Sigmoid colon (tissue), 4 donors: ENCODE data around the gene MRPL24.

Source experiments
- EP300 ChIP-seq, 4 donors: sonication (generic); formaldehyde crosslinking; IDR thresholded peaks; one replicate each; pipeline ENCODE4 v1.6.1; 2017; ENCODE audit warnings: antibody characterized with exemption in 4 of 4
- POLR2A ChIP-seq, 2 donors: fragments of 450-650 bp; IDR thresholded peaks; one replicate each; pipeline ENCODE4 v1.6.1; 2016; ENCODE audit warnings: antibody characterized with exemption in 2 of 2, mild to moderate bottlenecking in 2 of 2, moderate library complexity in 2 of 2
- POLR2AphosphoS5 ChIP-seq, 4 donors: sonication (generic); formaldehyde crosslinking; IDR thresholded peaks; one replicate each; pipeline ENCODE4 v1.6.1; 2017; ENCODE audit warnings: antibody characterized with exemption in 4 of 4
- TF ChIP-seq, protein P1 (sequence below), 4 experiments: fragments of 450-650 bp in 3 of 4; fragments of 200-600 bp in 1 of 4; IDR thresholded peaks; one replicate each; pipeline ENCODE4 v1.5.1; 2016 to 2019; ENCODE audit warnings: antibody characterized with exemption in 4 of 4, mild to moderate bottlenecking in 3 of 4, moderate library complexity in 2 of 4

DNA sequence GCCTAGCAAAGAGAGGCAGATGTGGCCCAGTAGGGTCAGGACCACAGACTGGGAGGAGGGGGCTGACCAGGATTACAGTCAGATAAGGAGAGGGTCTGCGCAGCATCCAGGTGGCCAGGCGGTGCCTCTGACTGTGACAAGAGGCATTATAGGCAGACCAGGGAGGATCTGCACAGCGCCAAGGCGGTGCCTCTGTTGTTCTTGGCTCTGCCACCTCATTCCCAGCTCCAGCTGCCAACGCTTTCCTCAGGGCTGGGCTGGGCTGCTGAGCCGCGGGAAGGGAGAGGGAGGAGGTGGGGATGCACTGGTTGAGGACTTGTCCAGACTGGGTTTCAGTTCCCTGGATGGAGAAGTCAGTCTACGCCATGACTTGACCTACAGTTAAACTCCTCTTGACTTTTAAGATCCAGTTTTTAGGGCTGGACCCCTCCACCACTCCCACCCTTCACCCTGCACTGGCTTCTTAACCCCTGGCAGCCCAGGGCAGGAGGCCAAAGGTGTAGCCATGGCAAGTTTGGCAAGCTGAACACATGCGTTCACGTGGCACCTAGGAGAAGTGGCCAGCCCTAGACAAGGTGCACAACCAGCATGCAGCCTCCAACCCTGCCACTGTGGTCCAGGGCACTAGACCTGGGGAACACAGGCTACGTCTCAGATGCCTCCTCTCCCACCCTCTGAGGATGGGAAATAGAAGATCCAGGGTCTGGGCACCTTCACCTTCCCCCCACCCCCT, 31.0 kb downstream of the MRPL24 start:
- TF ChIP-seq, protein P1, sequence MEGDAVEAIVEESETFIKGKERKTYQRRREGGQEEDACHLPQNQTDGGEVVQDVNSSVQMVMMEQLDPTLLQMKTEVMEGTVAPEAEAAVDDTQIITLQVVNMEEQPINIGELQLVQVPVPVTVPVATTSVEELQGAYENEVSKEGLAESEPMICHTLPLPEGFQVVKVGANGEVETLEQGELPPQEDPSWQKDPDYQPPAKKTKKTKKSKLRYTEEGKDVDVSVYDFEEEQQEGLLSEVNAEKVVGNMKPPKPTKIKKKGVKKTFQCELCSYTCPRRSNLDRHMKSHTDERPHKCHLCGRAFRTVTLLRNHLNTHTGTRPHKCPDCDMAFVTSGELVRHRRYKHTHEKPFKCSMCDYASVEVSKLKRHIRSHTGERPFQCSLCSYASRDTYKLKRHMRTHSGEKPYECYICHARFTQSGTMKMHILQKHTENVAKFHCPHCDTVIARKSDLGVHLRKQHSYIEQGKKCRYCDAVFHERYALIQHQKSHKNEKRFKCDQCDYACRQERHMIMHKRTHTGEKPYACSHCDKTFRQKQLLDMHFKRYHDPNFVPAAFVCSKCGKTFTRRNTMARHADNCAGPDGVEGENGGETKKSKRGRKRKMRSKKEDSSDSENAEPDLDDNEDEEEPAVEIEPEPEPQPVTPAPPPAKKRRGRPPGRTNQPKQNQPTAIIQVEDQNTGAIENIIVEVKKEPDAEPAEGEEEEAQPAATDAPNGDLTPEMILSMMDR (IDR thresholded peaks at IDR 0.05), result no peak
- TF ChIP-seq POLR2A (IDR thresholded peaks at IDR 0.05) (no peak), EP300 (IDR thresholded peaks at IDR 0.05) (no peak), POLR2AphosphoS5 (IDR thresholded peaks at IDR 0.05) (peak in 3 of 4 donors; percentile 16 to 56 (median 47))
